DMS 273 treated with DMSO at 0.1 percent for 48 hours (cell line): Measurements from ENCODE around the gene DUS3L.
"Not testable (repeated sequence)": the region's sequence is repeated elsewhere in the genome, so short reads cannot be mapped to it uniquely, and the experiment has no call there.

Source experiments
- DNase-seq: peaks from one replicate; lab custom pipeline; 2025; lab: John Stamatoyannopoulos, UW

The DUS3L gene

GRCh38 chr19:5772416-5772815 lies 18.5 kb downstream of the DUS3L start:
- DNase-seq = no peak

- DNase-seq = no peak
These were observed 23.0 kb downstream of the DUS3L start for GRCh38 chr19:5767949-5768348.

GRCh38 chr19:5765220-5765619 lies 25.7 kb downstream of the DUS3L start:
- DNase-seq = no peak

GRCh38 chr19:5762608-5763217 lies 28.2 kb downstream of the DUS3L start:
- no peak for DNase-seq

- no peak for DNase-seq
These were observed 37.2 kb downstream of the DUS3L start for GRCh38 chr19:5753743-5754142.

- no peak for DNase-seq
These were observed 39.3 kb downstream of the DUS3L start for GRCh38 chr19:5751709-5752108.

GRCh38 chr19:5749505-5749904 lies 41.5 kb downstream of the DUS3L start:
- no peak for DNase-seq

- not testable (repeated sequence) for DNase-seq
These were observed 42.0 kb downstream of the DUS3L start for GRCh38 chr19:5748920-5749319.

GRCh38 chr19:5744999-5745398 lies 46.0 kb downstream of the DUS3L start:
- DNase-seq = not testable (repeated sequence)

- DNase-seq = no peak
These were observed 47.3 kb downstream of the DUS3L start for GRCh38 chr19:5743630-5744029.

- no peak for DNase-seq
These were observed 48.9 kb downstream of the DUS3L start for GRCh38 chr19:5742051-5742450.

GRCh38 chr19:5738423-5738822 lies 52.5 kb downstream of the DUS3L start:
- no peak for DNase-seq
